HEK293T (cell line): ENCODE results near the gene IP6K2.

ENCODE experiments used
- ARNT ChIP-seq: fragments of 450-650 bp; IDR thresholded peaks from 2 replicates; pipeline ENCODE4 v1.6.1; 2017; ENCODE audit warnings: mild to moderate bottlenecking
- ELF4 ChIP-seq: fragments of 450-650 bp; IDR thresholded peaks from 2 replicates; pipeline ENCODE4 v1.6.1; 2017; ENCODE audit warnings: antibody characterized with exemption
- FOXA1 ChIP-seq: fragments of 450-650 bp; IDR thresholded peaks from 2 replicates; pipeline ENCODE4 v1.6.1; 2016; ENCODE audit warnings: mild to moderate bottlenecking
- FOXK2 ChIP-seq: fragments of 450-650 bp; IDR thresholded peaks from 2 replicates; pipeline ENCODE4 v1.6.1; 2016; ENCODE audit warnings: mild to moderate bottlenecking
- FOXM1 ChIP-seq: fragments of 450-650 bp; IDR thresholded peaks from 2 replicates; pipeline ENCODE4 v1.6.1; 2017; ENCODE audit warnings: mild to moderate bottlenecking, borderline replicate concordance
- L3MBTL2 ChIP-seq: fragments of 450-650 bp; conservative IDR thresholded peaks from 2 replicates; pipeline ENCODE4 v1.6.1; 2016; ENCODE audit warnings: mild to moderate bottlenecking
- SP1 ChIP-seq: fragments of 450-650 bp; IDR thresholded peaks from 2 replicates; pipeline ENCODE4 v1.6.1; 2017
- SUZ12 ChIP-seq: fragments of 450-650 bp; IDR thresholded peaks from 2 replicates; pipeline ENCODE4 v1.6.1; 2016; ENCODE audit warnings: mild to moderate bottlenecking
- TARDBP ChIP-seq: fragments of 450-650 bp; IDR thresholded peaks from 2 replicates; pipeline ENCODE4 v1.6.1; 2016
- ZNF384 ChIP-seq: fragments of 450-650 bp; IDR thresholded peaks from 2 replicates; pipeline ENCODE4 v1.6.1; 2016

- TF ChIP-seq TARDBP: no peak
- no peak for TF ChIP-seq FOXM1
- no peak for TF ChIP-seq SUZ12
- TF ChIP-seq FOXA1: no peak
- TF ChIP-seq ARNT: no peak
- TF ChIP-seq L3MBTL2: no peak
- TF ChIP-seq SP1: no peak
- TF ChIP-seq ZNF384: no peak
- TF ChIP-seq FOXK2: no peak
- no peak for TF ChIP-seq ELF4
These were observed 33.0 kb downstream of the IP6K2 start for GRCh38 chr3:48684054-48684349.
